ENCODE data around the gene ERBB4.

DNA sequence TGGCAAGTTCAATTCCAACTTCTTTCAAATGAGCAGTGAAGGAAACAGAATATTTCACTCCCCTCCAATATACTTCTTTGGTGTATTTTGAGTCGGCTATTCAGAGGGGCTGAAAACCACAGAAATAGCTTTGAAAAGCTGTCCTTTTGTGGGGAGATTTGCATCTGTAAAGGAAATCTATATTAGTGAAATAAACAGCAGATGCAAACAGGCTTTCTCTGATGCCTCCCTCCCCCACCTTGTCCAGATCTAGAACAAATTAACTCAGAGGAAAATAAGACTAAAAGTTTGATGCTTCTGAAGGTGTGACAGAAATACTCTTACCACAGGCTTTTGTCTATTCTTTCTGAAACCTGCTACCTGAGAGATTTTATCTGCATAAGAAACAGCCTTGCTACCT, 1173.7 kb downstream of the ERBB4 start:
- TF ChIP-seq, protein P1, sequence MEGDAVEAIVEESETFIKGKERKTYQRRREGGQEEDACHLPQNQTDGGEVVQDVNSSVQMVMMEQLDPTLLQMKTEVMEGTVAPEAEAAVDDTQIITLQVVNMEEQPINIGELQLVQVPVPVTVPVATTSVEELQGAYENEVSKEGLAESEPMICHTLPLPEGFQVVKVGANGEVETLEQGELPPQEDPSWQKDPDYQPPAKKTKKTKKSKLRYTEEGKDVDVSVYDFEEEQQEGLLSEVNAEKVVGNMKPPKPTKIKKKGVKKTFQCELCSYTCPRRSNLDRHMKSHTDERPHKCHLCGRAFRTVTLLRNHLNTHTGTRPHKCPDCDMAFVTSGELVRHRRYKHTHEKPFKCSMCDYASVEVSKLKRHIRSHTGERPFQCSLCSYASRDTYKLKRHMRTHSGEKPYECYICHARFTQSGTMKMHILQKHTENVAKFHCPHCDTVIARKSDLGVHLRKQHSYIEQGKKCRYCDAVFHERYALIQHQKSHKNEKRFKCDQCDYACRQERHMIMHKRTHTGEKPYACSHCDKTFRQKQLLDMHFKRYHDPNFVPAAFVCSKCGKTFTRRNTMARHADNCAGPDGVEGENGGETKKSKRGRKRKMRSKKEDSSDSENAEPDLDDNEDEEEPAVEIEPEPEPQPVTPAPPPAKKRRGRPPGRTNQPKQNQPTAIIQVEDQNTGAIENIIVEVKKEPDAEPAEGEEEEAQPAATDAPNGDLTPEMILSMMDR (IDR thresholded peaks at IDR 0.05) = no peak
- TF ChIP-seq POLR2AphosphoS5 (IDR thresholded peaks at IDR 0.05; ENCODE audit: low read depth, low read length) (no peak), TCF7L2 (IDR thresholded peaks at IDR 0.05; ENCODE audit: low read depth, low read length) (no peak), SIN3A (IDR thresholded peaks at IDR 0.05; ENCODE audit: borderline replicate concordance, insufficient read depth, low read depth, low read length) (no peak)
- TF ChIP-seq, protein P2, sequence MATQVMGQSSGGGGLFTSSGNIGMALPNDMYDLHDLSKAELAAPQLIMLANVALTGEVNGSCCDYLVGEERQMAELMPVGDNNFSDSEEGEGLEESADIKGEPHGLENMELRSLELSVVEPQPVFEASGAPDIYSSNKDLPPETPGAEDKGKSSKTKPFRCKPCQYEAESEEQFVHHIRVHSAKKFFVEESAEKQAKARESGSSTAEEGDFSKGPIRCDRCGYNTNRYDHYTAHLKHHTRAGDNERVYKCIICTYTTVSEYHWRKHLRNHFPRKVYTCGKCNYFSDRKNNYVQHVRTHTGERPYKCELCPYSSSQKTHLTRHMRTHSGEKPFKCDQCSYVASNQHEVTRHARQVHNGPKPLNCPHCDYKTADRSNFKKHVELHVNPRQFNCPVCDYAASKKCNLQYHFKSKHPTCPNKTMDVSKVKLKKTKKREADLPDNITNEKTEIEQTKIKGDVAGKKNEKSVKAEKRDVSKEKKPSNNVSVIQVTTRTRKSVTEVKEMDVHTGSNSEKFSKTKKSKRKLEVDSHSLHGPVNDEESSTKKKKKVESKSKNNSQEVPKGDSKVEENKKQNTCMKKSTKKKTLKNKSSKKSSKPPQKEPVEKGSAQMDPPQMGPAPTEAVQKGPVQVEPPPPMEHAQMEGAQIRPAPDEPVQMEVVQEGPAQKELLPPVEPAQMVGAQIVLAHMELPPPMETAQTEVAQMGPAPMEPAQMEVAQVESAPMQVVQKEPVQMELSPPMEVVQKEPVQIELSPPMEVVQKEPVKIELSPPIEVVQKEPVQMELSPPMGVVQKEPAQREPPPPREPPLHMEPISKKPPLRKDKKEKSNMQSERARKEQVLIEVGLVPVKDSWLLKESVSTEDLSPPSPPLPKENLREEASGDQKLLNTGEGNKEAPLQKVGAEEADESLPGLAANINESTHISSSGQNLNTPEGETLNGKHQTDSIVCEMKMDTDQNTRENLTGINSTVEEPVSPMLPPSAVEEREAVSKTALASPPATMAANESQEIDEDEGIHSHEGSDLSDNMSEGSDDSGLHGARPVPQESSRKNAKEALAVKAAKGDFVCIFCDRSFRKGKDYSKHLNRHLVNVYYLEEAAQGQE (IDR thresholded peaks at IDR 0.05; ENCODE audit: insufficient read depth in 1 of 2, low read depth in 2 of 2, low read length in 1 of 2) = no peak
